DOHH2 (cell line): Measurements from ENCODE around the gene HOXA5.

Experiments
- CTCF ChIP-seq: fragments of 200-600 bp; sonication (generic); IDR thresholded peaks from one replicate; pipeline ENCODE4 v1.5.1; 2014; ENCODE audit warnings: antibody characterized with exemption, mild to moderate bottlenecking, low read depth, low read length; ENCODE audit not compliant: poor library complexity, severe bottlenecking
- EZH2phosphoT487 ChIP-seq: fragments of 200-600 bp; sonication (generic); IDR thresholded peaks from 2 replicates; pipeline ENCODE4 v1.6.1; 2017; ENCODE audit warnings: borderline replicate concordance, mild to moderate bottlenecking, antibody characterized with exemption, low read length, moderate library complexity, mixed read lengths

GRCh38 chr7:27121684-27122076 is 21.8 kb downstream of the HOXA5 start:
- no peak for TF ChIP-seq CTCF
- TF ChIP-seq EZH2phosphoT487: no peak
